Measurements from ENCODE around the gene PIP5KL1. TPM values are rescaled to one million over a fixed set of nuclear protein-coding genes. Genes with fewer than 3 reads are reported as not detected.
"Not testable (repeated sequence)": the region's sequence is repeated elsewhere in the genome, so short reads cannot be mapped to it uniquely, and the experiment has no call there.

Gene PIP5KL1
- total and polyA plus RNA-seq, 2 experiments from 2014 or later, result 0.89 to 3.4 TPM

GRCh38 chr9:127884976-127885490 lies 45.5 kb downstream of the PIP5KL1 start:
- Histone ChIP-seq H3K4me3 (no peak overlapping the region), H3K27me3 (no peaks in the 10 kb centered on the region), H3K27ac (peak overlapping the region; percentile 74), H3K4me1 (ENCODE audit: low read depth) (peaks cover 4% of the 10 kb centered on the region), H3K36me3 (peaks cover 15% of the 10 kb centered on the region), H3K9me3 (ENCODE audit: low read depth) (no peaks in the 10 kb centered on the region)
- no peak for TF ChIP-seq CTCF (IDR thresholded peaks at IDR 0.05; ENCODE audit: low read depth, low read length)
- no peak for DNase-seq (ENCODE audit: low read depth in 1 of 2, low spot score in 1 of 2)

- H3K36me3 ChIP-seq, result peaks cover 13% of the 10 kb centered on the region
- peak in 1 of 2 donors; percentile 47 for DNase-seq (ENCODE audit: low read depth in 1 of 2, low spot score in 1 of 2)
- TF ChIP-seq CTCF (IDR thresholded peaks at IDR 0.05; ENCODE audit: low read depth, low read length), result no peak
- no peak overlapping the region for H3K4me3 ChIP-seq
- peak overlapping the region; percentile 74 for H3K27ac ChIP-seq
- no peaks in the 10 kb centered on the region for H3K27me3 ChIP-seq
- peaks cover 4% of the 10 kb centered on the region for H3K4me1 ChIP-seq (ENCODE audit: low read depth)
- H3K9me3 ChIP-seq (ENCODE audit: low read depth), result no peaks in the 10 kb centered on the region
Measured at GRCh38 chr9:127884427-127884911, 46.1 kb downstream of the PIP5KL1 start.

- H3K27ac ChIP-seq, result peak overlapping the region; percentile 74
- no peak for DNase-seq (ENCODE audit: low read depth in 1 of 2, low spot score in 1 of 2)
- no peak for TF ChIP-seq CTCF (IDR thresholded peaks at IDR 0.05; ENCODE audit: low read depth, low read length)
- H3K27me3 ChIP-seq, result no peaks in the 10 kb centered on the region
- no peak overlapping the region for H3K4me3 ChIP-seq
- peaks cover 5% of the 10 kb centered on the region for H3K4me1 ChIP-seq (ENCODE audit: low read depth)
- no peaks in the 10 kb centered on the region for H3K9me3 ChIP-seq (ENCODE audit: low read depth)
- H3K36me3 ChIP-seq, result peaks cover 13% of the 10 kb centered on the region
Measured at GRCh38 chr9:127883959-127884358, 46.6 kb downstream of the PIP5KL1 start.

- H3K4me3 ChIP-seq; H3K36me3 ChIP-seq; H3K9me3 ChIP-seq (ENCODE audit: low read depth); H3K27ac ChIP-seq; DNase-seq (ENCODE audit: low read depth in 1 of 2, low spot score in 1 of 2); H3K27me3 ChIP-seq: not testable (repeated sequence)
- peaks cover 19% of the 10 kb centered on the region for H3K4me1 ChIP-seq (ENCODE audit: low read depth)
Measured at GRCh38 chr9:127881715-127882114, 48.9 kb downstream of the PIP5KL1 start.

GRCh38 chr9:127880143-127880542 lies 50.4 kb downstream of the PIP5KL1 start:
- no peak for DNase-seq (ENCODE audit: low read depth in 1 of 2, low spot score in 1 of 2)
- no peak for TF ChIP-seq CTCF (IDR thresholded peaks at IDR 0.05; ENCODE audit: low read depth, low read length)
- H3K9me3 ChIP-seq (ENCODE audit: low read depth), result no peaks in the 10 kb centered on the region
- peaks cover 33% of the 10 kb centered on the region for H3K4me1 ChIP-seq (ENCODE audit: low read depth)
- H3K4me3 ChIP-seq, result no peak overlapping the region
- H3K27me3 ChIP-seq, result no peaks in the 10 kb centered on the region
- no peaks in the 10 kb centered on the region for H3K36me3 ChIP-seq
- H3K27ac ChIP-seq, result no peak overlapping the region

- peaks cover 35% of the 10 kb centered on the region for H3K4me1 ChIP-seq (ENCODE audit: low read depth)
- H3K27ac ChIP-seq, result peak overlapping the region; percentile 67
- no peak for DNase-seq (ENCODE audit: low read depth in 1 of 2, low spot score in 1 of 2)
- no peaks in the 10 kb centered on the region for H3K36me3 ChIP-seq
- H3K27me3 ChIP-seq, result no peaks in the 10 kb centered on the region
- TF ChIP-seq CTCF (IDR thresholded peaks at IDR 0.05; ENCODE audit: low read depth, low read length), result no peak
- H3K4me3 ChIP-seq, result no peak overlapping the region
- no peaks in the 10 kb centered on the region for H3K9me3 ChIP-seq (ENCODE audit: low read depth)
Measured at GRCh38 chr9:127878652-127879390, 51.8 kb downstream of the PIP5KL1 start.

All from cardiac muscle cell (in vitro differentiated cells and primary cell).